Measurements from ENCODE around the gene OXER1. TPM values are rescaled to one million over a fixed set of nuclear protein-coding genes. Genes with fewer than 3 reads are reported as not detected.
"Not testable (repeated sequence)": the region's sequence is repeated elsewhere in the genome, so short reads cannot be mapped to it uniquely, and the experiment has no call there.

Gene OXER1
- total and polyA plus RNA-seq, 2 donors, result 0.57 to 3.4 TPM

GRCh38 chr2:42747422-42747821 lies 16.5 kb downstream of the OXER1 start:
- no peaks in the 10 kb centered on the region for H3K9me3 ChIP-seq (ENCODE audit: control insufficient read depth in 2 of 2, insufficient read depth in 1 of 2, low read length in 1 of 2)
- peaks cover 70% of the 10 kb centered on the region in 2 donors for H3K36me3 ChIP-seq (ENCODE audit: control insufficient read depth in 2 of 2, insufficient read depth in 2 of 2, low read length in 1 of 2)
- 99% methylated on average over 3 of the region's 3 CpGs for WGBS
- no peak for DNase-seq (ENCODE audit: low read depth in 6 of 9, low spot score in 9 of 9)
- H3K27ac ChIP-seq (ENCODE audit: low read depth in 1 of 2, low read length in 1 of 2), result no peak overlapping the region
- H3K4me3 ChIP-seq (ENCODE audit: low read length in 2 of 2), result no peak overlapping the region
- H3K4me1 ChIP-seq (ENCODE audit: control insufficient read depth in 2 of 2, insufficient read depth in 2 of 2, low read length in 2 of 2), result peaks cover 2 to 9% of the 10 kb centered on the region in 2 donors
- H3K27me3 ChIP-seq (ENCODE audit: control insufficient read depth in 2 of 2, insufficient read depth in 1 of 2, low read length in 1 of 2), result no peaks in the 10 kb centered on the region

GRCh38 chr2:42744545-42745082 lies 19.3 kb downstream of the OXER1 start:
- Histone ChIP-seq H3K27ac (ENCODE audit: low read depth in 1 of 2, low read length in 1 of 2) (no peak overlapping the region), H3K4me1 (ENCODE audit: control insufficient read depth in 2 of 2, insufficient read depth in 2 of 2, low read length in 2 of 2) (no peaks in the 10 kb centered on the region), H3K27me3 (ENCODE audit: control insufficient read depth in 2 of 2, insufficient read depth in 1 of 2, low read length in 1 of 2) (no peaks in the 10 kb centered on the region), H3K9me3 (ENCODE audit: control insufficient read depth in 2 of 2, insufficient read depth in 1 of 2, low read length in 1 of 2) (no peaks in the 10 kb centered on the region), H3K4me3 (ENCODE audit: low read length in 2 of 2) (no peak overlapping the region), H3K36me3 (ENCODE audit: control insufficient read depth in 2 of 2, insufficient read depth in 2 of 2, low read length in 1 of 2) (peaks cover 65% of the 10 kb centered on the region in 2 donors)
- no peak for DNase-seq (ENCODE audit: low read depth in 6 of 9, low spot score in 9 of 9)
- 98% methylated on average over 3 of the region's 3 CpGs for WGBS

- 100% methylated on average over 1 of the region's 1 CpG for WGBS
- no peak for DNase-seq (ENCODE audit: low read depth in 6 of 9, low spot score in 9 of 9)
- H3K27ac ChIP-seq (ENCODE audit: low read depth in 1 of 2, low read length in 1 of 2), result no peak overlapping the region
- H3K36me3 ChIP-seq (ENCODE audit: control insufficient read depth in 2 of 2, insufficient read depth in 2 of 2, low read length in 1 of 2), result peaks cover 60 to 63% of the 10 kb centered on the region in 2 donors
- no peaks in the 10 kb centered on the region for H3K9me3 ChIP-seq (ENCODE audit: control insufficient read depth in 2 of 2, insufficient read depth in 1 of 2, low read length in 1 of 2)
- H3K4me3 ChIP-seq (ENCODE audit: low read length in 2 of 2), result no peak overlapping the region
- no peaks in the 10 kb centered on the region for H3K4me1 ChIP-seq (ENCODE audit: control insufficient read depth in 2 of 2, insufficient read depth in 2 of 2, low read length in 2 of 2)
- H3K27me3 ChIP-seq (ENCODE audit: control insufficient read depth in 2 of 2, insufficient read depth in 1 of 2, low read length in 1 of 2), result no peaks in the 10 kb centered on the region
Measured at GRCh38 chr2:42743659-42743990, 20.3 kb downstream of the OXER1 start.

GRCh38 chr2:42742740-42743658 lies 20.9 kb downstream of the OXER1 start:
- Histone ChIP-seq H3K4me1 (ENCODE audit: control insufficient read depth in 2 of 2, insufficient read depth in 2 of 2, low read length in 2 of 2) (no peaks in the 10 kb centered on the region), H3K4me3 (ENCODE audit: low read length in 2 of 2) (no peak overlapping the region), H3K36me3 (ENCODE audit: control insufficient read depth in 2 of 2, insufficient read depth in 2 of 2, low read length in 1 of 2) (peaks cover 60 to 62% of the 10 kb centered on the region in 2 donors), H3K9me3 (ENCODE audit: control insufficient read depth in 2 of 2, insufficient read depth in 1 of 2, low read length in 1 of 2) (peaks cover under 1% of the 10 kb centered on the region in 2 donors), H3K27me3 (ENCODE audit: control insufficient read depth in 2 of 2, insufficient read depth in 1 of 2, low read length in 1 of 2) (no peaks in the 10 kb centered on the region), H3K27ac (ENCODE audit: low read depth in 1 of 2, low read length in 1 of 2) (no peak overlapping the region)
- WGBS, result 91% methylated on average over 2 of the region's 2 CpGs
- no peak for DNase-seq (ENCODE audit: low read depth in 6 of 9, low spot score in 9 of 9)

- Histone ChIP-seq H3K27me3 (ENCODE audit: control insufficient read depth in 2 of 2, insufficient read depth in 1 of 2, low read length in 1 of 2) (no peaks in the 10 kb centered on the region), H3K36me3 (ENCODE audit: control insufficient read depth in 2 of 2, insufficient read depth in 2 of 2, low read length in 1 of 2) (peaks cover 65 to 66% of the 10 kb centered on the region in 2 donors), H3K9me3 (ENCODE audit: control insufficient read depth in 2 of 2, insufficient read depth in 1 of 2, low read length in 1 of 2) (peaks cover 3 to 4% of the 10 kb centered on the region in 2 donors), H3K4me3 (ENCODE audit: low read length in 2 of 2) (no peak overlapping the region), H3K4me1 (ENCODE audit: control insufficient read depth in 2 of 2, insufficient read depth in 2 of 2, low read length in 2 of 2) (no peaks in the 10 kb centered on the region), H3K27ac (ENCODE audit: low read depth in 1 of 2, low read length in 1 of 2) (no peak overlapping the region)
- no peak for DNase-seq (ENCODE audit: low read depth in 6 of 9, low spot score in 9 of 9)
- 97% methylated on average over 3 of the region's 3 CpGs for WGBS
Measured at GRCh38 chr2:42741140-42741539, 22.8 kb downstream of the OXER1 start.

GRCh38 chr2:42736598-42737322 lies 27.2 kb downstream of the OXER1 start:
- DNase-seq (ENCODE audit: low read depth in 6 of 9, low spot score in 9 of 9), result no peak
- no peak overlapping the region for H3K27ac ChIP-seq (ENCODE audit: low read depth in 1 of 2, low read length in 1 of 2)
- H3K36me3 ChIP-seq (ENCODE audit: control insufficient read depth in 2 of 2, insufficient read depth in 2 of 2, low read length in 1 of 2), result peaks cover 62 to 69% of the 10 kb centered on the region in 2 donors
- H3K27me3 ChIP-seq (ENCODE audit: control insufficient read depth in 2 of 2, insufficient read depth in 1 of 2, low read length in 1 of 2), result no peaks in the 10 kb centered on the region
- peaks cover 3 to 4% of the 10 kb centered on the region in 2 donors for H3K9me3 ChIP-seq (ENCODE audit: control insufficient read depth in 2 of 2, insufficient read depth in 1 of 2, low read length in 1 of 2)
- no peak overlapping the region for H3K4me3 ChIP-seq (ENCODE audit: low read length in 2 of 2)
- no peaks in the 10 kb centered on the region for H3K4me1 ChIP-seq (ENCODE audit: control insufficient read depth in 2 of 2, insufficient read depth in 2 of 2, low read length in 2 of 2)

- H3K36me3 ChIP-seq (ENCODE audit: control insufficient read depth in 2 of 2, insufficient read depth in 2 of 2, low read length in 1 of 2), result peaks cover 49 to 59% of the 10 kb centered on the region in 2 donors
- no peak for DNase-seq (ENCODE audit: low read depth in 6 of 9, low spot score in 9 of 9)
Measured at GRCh38 chr2:42733852-42734251, 30.1 kb downstream of the OXER1 start.

GRCh38 chr2:42731316-42731715 lies 32.6 kb downstream of the OXER1 start:
- WGBS, result 96% methylated on average over 4 of the region's 4 CpGs
- not testable (repeated sequence) for H3K9me3 ChIP-seq (ENCODE audit: control insufficient read depth in 2 of 2, insufficient read depth in 1 of 2, low read length in 1 of 2); H3K4me3 ChIP-seq (ENCODE audit: low read length in 2 of 2); H3K27me3 ChIP-seq (ENCODE audit: control insufficient read depth in 2 of 2, insufficient read depth in 1 of 2, low read length in 1 of 2); H3K4me1 ChIP-seq (ENCODE audit: control insufficient read depth in 2 of 2, insufficient read depth in 2 of 2, low read length in 2 of 2); DNase-seq (ENCODE audit: low read depth in 6 of 9, low spot score in 9 of 9); H3K27ac ChIP-seq (ENCODE audit: low read depth in 1 of 2, low read length in 1 of 2)
- peaks cover 43 to 56% of the 10 kb centered on the region in 2 donors for H3K36me3 ChIP-seq (ENCODE audit: control insufficient read depth in 2 of 2, insufficient read depth in 2 of 2, low read length in 1 of 2)

More at GRCh38 chr2:42733852-42734251, 30.1 kb downstream of the OXER1 start:
- Histone ChIP-seq H3K9me3 (ENCODE audit: control insufficient read depth in 2 of 2, insufficient read depth in 1 of 2, low read length in 1 of 2) (peaks cover 3 to 4% of the 10 kb centered on the region in 2 donors), H3K27me3 (ENCODE audit: control insufficient read depth in 2 of 2, insufficient read depth in 1 of 2, low read length in 1 of 2) (no peaks in the 10 kb centered on the region), H3K4me1 (ENCODE audit: control insufficient read depth in 2 of 2, insufficient read depth in 2 of 2, low read length in 2 of 2) (no peaks in the 10 kb centered on the region), H3K4me3 (ENCODE audit: low read length in 2 of 2) (no peak overlapping the region), H3K27ac (ENCODE audit: low read depth in 1 of 2, low read length in 1 of 2) (no peak overlapping the region)
- WGBS, result 95% methylated on average over 1 of the region's 1 CpG

GRCh38 chr2:42726680-42727079 lies 37.3 kb downstream of the OXER1 start:
- H3K27ac ChIP-seq (ENCODE audit: low read depth in 1 of 2, low read length in 1 of 2), result no peak overlapping the region
- no peaks in the 10 kb centered on the region for H3K4me1 ChIP-seq (ENCODE audit: control insufficient read depth in 2 of 2, insufficient read depth in 2 of 2, low read length in 2 of 2)
- 98% methylated on average over 2 of the region's 2 CpGs for WGBS
- DNase-seq (ENCODE audit: low read depth in 6 of 9, low spot score in 9 of 9), result no peak
- peaks cover 47 to 71% of the 10 kb centered on the region in 2 donors for H3K36me3 ChIP-seq (ENCODE audit: control insufficient read depth in 2 of 2, insufficient read depth in 2 of 2, low read length in 1 of 2)
- no peak overlapping the region for H3K4me3 ChIP-seq (ENCODE audit: low read length in 2 of 2)
- no peaks in the 10 kb centered on the region for H3K9me3 ChIP-seq (ENCODE audit: control insufficient read depth in 2 of 2, insufficient read depth in 1 of 2, low read length in 1 of 2)
- no peaks in the 10 kb centered on the region for H3K27me3 ChIP-seq (ENCODE audit: control insufficient read depth in 2 of 2, insufficient read depth in 1 of 2, low read length in 1 of 2)
